ENCODE data around the gene CD3E.

CD3E gene

GRCh38 chr11:118334745-118335144 is 30.2 kb downstream of the CD3E start:
- peak; percentile 48 for DNase-seq

GRCh38 chr11:118338637-118339061 is 34.1 kb downstream of the CD3E start:
- peak; percentile 94 for DNase-seq

GRCh38 chr11:118339281-118339961 is 34.9 kb downstream of the CD3E start:
- no peak for DNase-seq

- no peak for DNase-seq
Observed at GRCh38 chr11:118340449-118340848, 35.9 kb downstream of the CD3E start.

- no peak for DNase-seq
Observed at GRCh38 chr11:118341261-118341660, 36.7 kb downstream of the CD3E start.

GRCh38 chr11:118341815-118342489 is 37.4 kb downstream of the CD3E start:
- no peak for DNase-seq

- peak; percentile 82 for DNase-seq
Observed at GRCh38 chr11:118342503-118343161, 38.1 kb downstream of the CD3E start, which contains the start of gene CD3D. TSS of gene CD3D (minus strand) at chr11:118342705. CDS start at chr11:118342607, 98 bp downstream.

GRCh38 chr11:118343248-118343647 is 38.7 kb downstream of the CD3E start:
- no peak for DNase-seq

GRCh38 chr11:118343981-118344515 is 39.5 kb downstream of the CD3E start, which contains the start of gene CD3G:
TSS of gene CD3G (plus strand) at chr11:118344344. CDS start at chr11:118344424, 80 bp downstream.
- DNase-seq, result peak; percentile 83

- no peak for DNase-seq
Observed at GRCh38 chr11:118349475-118349874, 44.9 kb downstream of the CD3E start.

GRCh38 chr11:118353084-118353710 is 48.7 kb downstream of the CD3E start:
- peak; percentile 73 for DNase-seq

- no peak for DNase-seq
Observed at GRCh38 chr11:118358071-118358470, 53.5 kb downstream of the CD3E start.

GRCh38 chr11:118359295-118359958 is 54.9 kb downstream of the CD3E start, which contains the start of gene UBE4A:
TSS of gene UBE4A (plus strand) at chr11:118359600. CDS start at chr11:118365081, 5,481 bp downstream.
- peak; percentile 98 for DNase-seq

GRCh38 chr11:118364956-118365615 is 60.6 kb downstream of the CD3E start:
- DNase-seq, result no peak
